NCI-H510A (cell line): ENCODE measurements around the gene TNFRSF21.

Experiments used
- DNase-seq: peaks from one replicate; lab custom pipeline; 2025; lab: John Stamatoyannopoulos, UW

Gene TNFRSF21

GRCh38 chr6:47207261-47207660 is 102.4 kb downstream of the TNFRSF21 start:
- DNase-seq, result no peak

- no peak for DNase-seq
Observed at GRCh38 chr6:47206626-47207025, 103.1 kb downstream of the TNFRSF21 start.

- no peak for DNase-seq
Observed at GRCh38 chr6:47203938-47204611, 105.6 kb downstream of the TNFRSF21 start.

- DNase-seq, result no peak
Observed at GRCh38 chr6:47203266-47203937, 106.3 kb downstream of the TNFRSF21 start.

- no peak for DNase-seq
Observed at GRCh38 chr6:47202644-47203205, 107.0 kb downstream of the TNFRSF21 start.

- DNase-seq, result no peak
Observed at GRCh38 chr6:47200536-47201334, 109.0 kb downstream of the TNFRSF21 start.

GRCh38 chr6:47197682-47198640 is 111.7 kb downstream of the TNFRSF21 start:
- DNase-seq, result no peak

GRCh38 chr6:47196113-47196512 is 113.6 kb downstream of the TNFRSF21 start:
- DNase-seq, result no peak

- no peak for DNase-seq
Observed at GRCh38 chr6:47195011-47195650, 114.6 kb downstream of the TNFRSF21 start.

GRCh38 chr6:47188588-47189021 is 121.1 kb downstream of the TNFRSF21 start:
- no peak for DNase-seq

- DNase-seq, result no peak
Observed at GRCh38 chr6:47187893-47188587, 121.7 kb downstream of the TNFRSF21 start.

GRCh38 chr6:47187113-47187512 is 122.6 kb downstream of the TNFRSF21 start:
- DNase-seq, result no peak

- DNase-seq, result no peak
Observed at GRCh38 chr6:47182291-47182957, 127.3 kb downstream of the TNFRSF21 start.

- DNase-seq, result no peak
Observed at GRCh38 chr6:47181681-47182080, 128.0 kb downstream of the TNFRSF21 start.
